DMS153 treated with DMSO at 0.1 percent for 48 hours (cell line): ENCODE measurements around the gene EYS.
"Not testable (repeated sequence)": the region's sequence is repeated elsewhere in the genome, so short reads cannot be mapped to it uniquely, and the experiment has no call there.

Experiments used
- DNase-seq: peaks from one replicate; lab custom pipeline; 2025; ENCODE audit not compliant: unreplicated experiment; lab: John Stamatoyannopoulos, UW

EYS gene

DNA sequence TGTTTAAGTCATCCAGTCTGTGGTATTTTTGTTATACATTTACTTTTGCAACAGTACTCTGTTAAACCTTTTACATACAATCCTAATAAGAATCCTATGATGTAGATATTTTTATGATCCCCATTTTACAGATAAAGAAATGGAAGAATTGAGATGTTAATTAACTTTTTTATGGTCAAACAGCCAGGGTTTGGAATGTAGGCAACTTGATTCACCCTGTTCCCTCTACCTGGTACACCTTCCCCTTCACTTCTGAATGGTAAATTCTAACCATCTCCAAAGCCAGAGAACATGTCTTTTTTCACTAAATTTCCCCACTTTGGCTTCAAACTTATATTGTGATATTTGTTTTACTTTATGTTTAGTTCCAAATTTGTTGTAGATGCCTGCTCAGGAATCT lies 1771.3 kb downstream of the EYS start:
- DNase-seq: no peak

DNA sequence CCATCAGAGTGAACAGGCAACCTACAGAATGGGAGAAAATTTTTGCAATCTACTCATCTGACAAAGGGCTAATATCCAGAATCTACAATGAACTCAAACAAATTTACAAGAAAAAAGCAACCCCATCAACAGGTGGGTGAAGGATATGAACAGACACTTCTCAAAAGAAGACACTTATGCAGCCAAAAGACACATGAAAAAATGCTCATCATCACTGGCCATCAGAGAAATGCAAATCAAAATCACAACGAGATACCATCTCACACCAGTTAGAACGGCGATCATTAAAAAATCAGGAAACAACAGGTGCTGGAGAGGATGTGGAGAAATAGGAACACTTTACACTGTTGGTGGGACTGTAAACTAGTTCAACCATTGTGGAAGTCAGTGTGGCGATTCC lies 1773.1 kb downstream of the EYS start:
- not testable (repeated sequence) for DNase-seq

GRCh38 chr6:63930848-63931247 lies 1776.2 kb downstream of the EYS start:
- DNase-seq: no peak

GRCh38 chr6:63929111-63929510 lies 1777.9 kb downstream of the EYS start:
- no peak for DNase-seq

DNA sequence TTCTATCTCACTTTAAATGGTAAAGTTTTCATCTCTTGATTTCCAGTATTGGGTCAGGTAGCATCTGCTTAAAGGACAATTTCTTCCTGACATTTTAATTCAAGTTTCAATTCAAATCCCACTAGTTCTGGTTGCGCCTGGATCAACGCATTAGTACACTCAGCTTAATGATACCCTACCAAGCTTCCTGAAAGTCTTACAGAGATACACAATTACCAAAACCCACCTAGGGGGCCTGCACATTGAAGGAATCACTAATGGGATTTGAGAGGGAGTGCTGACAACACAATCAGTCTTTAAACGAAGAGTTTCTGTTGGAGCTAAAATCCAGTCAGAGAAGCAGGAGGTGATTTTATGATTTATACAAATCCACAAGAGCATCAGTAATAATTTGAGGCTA lies 1778.4 kb downstream of the EYS start:
- no peak for DNase-seq

- no peak for DNase-seq
Measured at GRCh38 chr6:63926950-63927927, 1779.8 kb downstream of the EYS start.

GRCh38 chr6:63926258-63926780 lies 1780.7 kb downstream of the EYS start:
- no peak for DNase-seq

DNA sequence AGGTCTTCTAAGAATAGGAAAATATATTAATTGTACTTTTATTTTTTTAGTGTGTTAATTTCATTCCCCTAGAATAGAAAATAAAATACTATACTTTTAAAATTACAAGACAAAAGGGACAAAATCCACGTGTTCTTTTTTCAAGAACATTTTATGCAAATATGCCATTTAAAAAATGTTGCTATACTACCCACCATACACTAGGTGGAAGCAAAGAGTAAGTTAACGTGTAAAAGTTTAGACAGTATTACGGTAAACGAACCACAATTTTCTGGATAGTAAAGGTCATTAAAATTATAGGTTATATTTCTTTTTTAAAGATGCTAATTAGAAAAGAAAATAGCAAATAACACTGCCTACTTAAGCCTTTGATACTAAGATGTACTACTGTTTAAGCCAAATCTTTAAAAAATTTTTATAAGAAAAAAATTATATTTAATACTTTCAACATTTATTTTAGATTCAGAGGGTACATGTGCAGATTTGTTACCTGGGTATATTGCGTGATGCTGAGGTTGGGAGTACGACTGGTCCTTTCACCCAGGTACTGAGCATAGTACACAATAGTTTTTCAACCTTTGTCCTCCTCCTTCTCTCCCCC lies 1783.8 kb downstream of the EYS start:
- no peak for DNase-seq

GRCh38 chr6:63919556-63920110 lies 1787.4 kb downstream of the EYS start:
- DNase-seq: no peak

DNA sequence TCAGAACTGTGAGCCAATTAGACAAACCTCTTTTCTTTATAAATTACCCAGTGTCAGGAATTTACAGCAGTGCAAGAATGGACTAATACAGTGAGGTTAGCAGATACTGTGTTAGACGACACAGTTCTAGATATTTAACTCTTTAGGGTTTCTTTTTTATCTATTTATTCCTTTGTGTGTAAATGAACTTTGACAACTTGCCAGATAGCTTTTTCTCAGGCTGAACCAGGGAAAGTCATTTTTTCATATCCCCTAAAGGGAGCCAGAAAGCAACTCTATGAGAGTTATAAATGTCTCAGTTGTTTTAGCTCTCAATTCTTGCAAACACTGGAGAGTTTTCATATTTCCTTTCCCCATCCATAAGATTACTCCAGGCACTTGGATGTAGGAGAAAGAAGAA lies 1794.1 kb downstream of the EYS start:
- DNase-seq: no peak

DNA sequence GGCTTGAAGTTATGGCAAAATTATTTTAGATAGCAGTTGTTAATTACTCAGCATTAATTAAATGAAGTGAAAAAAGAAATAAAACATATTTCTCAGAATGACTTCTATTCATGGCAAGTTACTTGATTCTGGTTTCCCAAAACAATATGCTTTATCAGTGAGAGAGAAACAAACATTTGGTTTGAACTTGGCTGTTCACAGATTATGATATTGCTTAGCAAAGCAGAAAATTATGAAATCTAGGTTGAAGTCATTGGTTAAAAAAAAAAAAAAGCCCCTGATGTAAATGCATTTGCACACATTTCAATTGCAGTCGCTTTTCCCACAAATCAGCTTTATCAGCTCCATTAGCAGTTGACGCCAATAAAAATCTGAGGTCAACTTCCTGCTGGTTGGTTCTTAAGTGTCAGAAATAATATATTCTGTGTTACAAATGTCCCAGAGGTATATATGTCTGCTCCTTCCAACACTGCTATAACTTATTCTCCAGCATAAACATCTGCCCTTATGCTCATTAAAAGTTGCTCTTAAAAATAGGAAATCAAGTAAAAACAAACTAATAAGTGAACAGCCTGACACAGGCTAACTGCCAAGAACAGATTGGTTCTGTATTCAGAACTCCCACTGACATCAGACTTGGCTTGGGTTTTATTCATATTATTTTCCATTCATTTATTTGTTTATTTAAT lies 1796.0 kb downstream of the EYS start:
- DNase-seq: no peak

GRCh38 chr6:63904650-63905248 lies 1802.3 kb downstream of the EYS start:
- DNase-seq: no peak

DNA sequence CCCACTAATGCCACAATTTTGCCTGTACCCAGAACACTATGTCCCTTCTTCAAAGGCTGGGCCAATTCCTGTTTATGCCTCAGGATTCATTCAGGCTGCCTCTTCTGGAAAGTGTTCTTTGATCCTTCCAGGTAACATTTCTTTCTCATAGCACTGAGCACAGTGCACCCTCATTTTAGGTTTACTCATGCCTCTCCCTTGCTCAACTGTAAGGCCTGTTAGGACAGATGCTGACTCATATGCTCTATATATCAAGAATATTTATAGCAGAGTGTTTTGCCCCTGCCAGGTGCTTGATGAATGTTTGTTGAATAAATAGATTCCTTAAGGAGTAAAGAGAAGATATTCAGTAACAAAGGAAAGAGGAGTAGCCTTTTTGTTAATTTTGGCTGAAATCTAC lies 1807.5 kb downstream of the EYS start:
- no peak for DNase-seq

DNA sequence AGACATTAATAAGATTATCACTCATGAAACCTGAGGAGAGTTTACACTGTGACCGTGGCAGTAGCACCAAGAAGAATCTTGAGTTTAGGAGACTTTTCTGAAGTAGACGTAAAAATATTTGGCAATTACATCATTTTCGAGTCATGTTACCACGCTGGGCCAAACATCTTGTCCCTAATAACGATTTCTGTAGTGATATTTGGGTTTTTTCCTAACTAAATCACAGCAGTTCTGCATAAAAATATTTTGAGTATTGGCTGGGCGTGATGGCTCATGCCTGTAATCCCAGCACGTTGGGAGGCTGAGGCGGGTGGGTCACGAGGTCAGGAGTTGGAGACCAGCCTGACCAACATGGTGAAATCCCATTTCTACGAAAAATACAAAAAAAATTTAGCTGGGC lies 1809.1 kb downstream of the EYS start:
- DNase-seq: no peak

- DNase-seq: no peak
Measured at GRCh38 chr6:63897459-63897858, 1809.6 kb downstream of the EYS start.

DNA sequence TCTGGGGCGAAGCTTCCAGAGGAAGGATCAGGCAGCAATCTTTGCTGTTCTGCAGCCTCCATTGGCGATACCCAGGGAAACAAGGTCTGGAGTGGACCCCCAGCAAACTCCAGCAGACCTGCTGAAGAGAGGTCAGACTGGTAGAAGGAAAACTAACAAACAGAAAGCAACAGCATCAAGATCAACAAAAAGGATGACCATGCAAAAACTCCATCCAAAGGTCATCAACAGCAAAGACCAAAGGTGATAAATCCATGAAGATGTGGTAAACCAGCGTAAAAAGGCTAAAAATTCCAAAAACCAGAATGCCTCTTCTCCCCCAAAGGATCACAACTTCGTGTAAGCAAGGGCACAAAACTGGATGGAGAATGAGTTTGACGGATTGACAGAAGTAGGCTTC lies 1818.6 kb downstream of the EYS start:
- DNase-seq: no peak

GRCh38 chr6:63887804-63888203 lies 1819.2 kb downstream of the EYS start:
- DNase-seq: not testable (repeated sequence)

DNA sequence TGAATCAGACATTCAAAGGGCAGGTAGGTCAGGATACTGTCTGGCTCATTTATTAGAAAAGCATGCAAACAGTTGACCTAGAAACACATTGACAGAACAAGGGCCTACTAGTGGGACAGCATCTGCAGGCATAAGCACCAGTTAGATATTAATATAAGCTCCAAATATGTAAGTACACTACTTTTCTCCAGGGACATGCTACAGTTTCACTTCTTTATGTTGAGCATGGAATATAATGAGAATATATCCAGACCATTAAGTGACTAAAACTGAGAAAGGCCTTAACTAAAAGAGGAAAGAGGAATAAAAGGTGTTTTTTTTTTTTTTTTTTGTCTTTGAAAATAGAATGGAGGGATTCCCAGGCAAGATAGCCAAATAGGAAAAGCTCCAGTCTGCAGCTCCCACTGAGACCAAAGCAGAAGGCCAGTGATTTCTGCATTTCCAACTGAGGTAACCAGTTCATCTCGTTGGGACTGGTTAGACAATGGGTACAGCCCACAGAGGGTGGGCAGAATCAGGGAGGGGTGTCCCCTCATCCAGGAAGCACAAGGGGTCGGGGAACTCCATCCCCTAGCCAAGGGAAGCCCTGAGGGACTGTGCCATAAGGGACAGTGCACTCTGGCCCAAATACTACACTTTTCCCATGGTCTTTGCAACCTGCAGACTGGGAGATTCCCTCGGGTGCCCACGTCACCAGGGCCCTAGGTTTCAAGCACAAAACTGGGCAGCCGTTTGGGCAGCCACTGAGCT lies 1819.8 kb downstream of the EYS start:
- no peak for DNase-seq

GRCh38 chr6:63886341-63886740 lies 1820.7 kb downstream of the EYS start:
- no peak for DNase-seq

DNA sequence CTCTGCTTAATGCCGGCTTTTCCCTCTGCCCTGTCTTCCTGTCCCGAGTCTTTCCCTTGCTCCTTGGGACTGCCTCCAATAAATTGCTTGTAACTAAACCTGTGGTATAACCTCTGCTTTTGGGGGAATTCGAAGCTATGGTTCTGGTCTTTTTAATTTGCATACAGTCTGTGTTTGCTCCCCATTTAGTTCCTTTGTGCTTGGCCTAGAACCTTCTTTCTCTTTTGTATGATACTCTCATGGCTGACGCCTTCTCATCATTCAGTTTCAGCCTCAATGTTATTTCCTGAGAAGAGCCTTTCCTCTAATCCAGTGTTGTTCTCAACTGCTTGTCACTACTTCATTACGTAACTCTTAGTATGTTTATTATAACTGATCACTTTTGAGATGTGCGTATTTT lies 1823.4 kb downstream of the EYS start:
- DNase-seq: no peak
